ENCODE data around the gene SLC25A22. TPM values are rescaled to one million over a fixed set of nuclear protein-coding genes. Genes with fewer than 3 reads are reported as not detected.

Gene SLC25A22
- total RNA-seq, 6 experiments from 2014 or later, result 39.7 to 47.3 (median 42.9) TPM

DNA sequence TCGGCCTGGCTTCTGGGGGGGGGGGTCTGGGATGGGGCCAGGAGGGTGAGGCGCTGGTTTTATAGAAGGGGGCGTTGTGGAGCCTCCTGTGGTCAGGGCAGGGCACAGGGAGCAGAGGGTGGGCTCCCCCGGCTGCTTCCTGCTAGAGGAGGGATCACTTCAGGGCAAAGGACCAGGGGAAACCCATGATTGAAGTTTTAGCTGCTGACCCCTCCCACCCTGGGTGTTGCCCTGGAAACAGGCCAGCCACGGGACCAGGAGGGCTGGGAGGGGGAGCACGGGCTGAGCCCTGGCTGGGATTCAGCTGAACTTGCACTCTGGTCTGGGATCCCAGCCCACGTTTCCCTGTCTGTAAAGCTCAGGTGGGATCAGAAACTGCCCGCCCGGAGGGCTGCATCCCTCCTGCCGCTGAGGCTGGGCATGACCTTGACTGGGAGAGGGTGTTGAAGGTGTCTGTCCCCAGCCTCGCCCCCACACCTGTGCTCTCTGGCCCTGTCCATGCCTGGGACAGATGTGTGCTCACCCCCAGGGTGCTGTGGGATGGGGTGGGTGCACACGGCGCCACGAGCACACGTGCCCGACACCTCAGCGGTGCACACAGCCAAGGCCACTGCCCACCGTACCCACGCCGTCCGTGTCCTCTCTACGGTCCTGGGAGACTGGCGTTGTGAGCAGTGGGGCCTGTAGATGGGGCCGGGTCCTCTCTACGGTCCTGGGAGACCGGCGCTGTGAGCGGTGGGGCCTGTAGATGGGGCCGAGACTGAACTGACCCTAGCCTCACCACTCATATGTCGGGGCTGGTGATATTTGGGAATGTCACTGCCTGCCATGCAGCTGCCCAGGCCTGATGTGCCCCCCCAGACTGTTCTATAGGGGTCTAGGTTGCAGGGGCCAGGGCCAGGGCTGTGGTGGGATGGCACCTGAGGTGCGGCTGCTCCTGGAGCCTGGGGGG, 46.9 kb upstream of the SLC25A22 start:
- peaks cover 38% of the 10 kb centered on the region for H3K4me1 Mint-ChIP-seq (ENCODE audit: low read depth)
- H3K4me3 Mint-ChIP-seq, result peak overlapping the region; percentile 90
- peaks cover 16% of the 10 kb centered on the region for H3K36me3 Mint-ChIP-seq (ENCODE audit: low read depth)
- H3K9me3 Mint-ChIP-seq, result 0 out of 2 replicates have a peak, but pooled peaks cover 8% of the 10 kb centered on the region
- peak overlapping the region; percentile 97 for H3K27ac Mint-ChIP-seq
- TF ChIP-seq, protein P1, sequence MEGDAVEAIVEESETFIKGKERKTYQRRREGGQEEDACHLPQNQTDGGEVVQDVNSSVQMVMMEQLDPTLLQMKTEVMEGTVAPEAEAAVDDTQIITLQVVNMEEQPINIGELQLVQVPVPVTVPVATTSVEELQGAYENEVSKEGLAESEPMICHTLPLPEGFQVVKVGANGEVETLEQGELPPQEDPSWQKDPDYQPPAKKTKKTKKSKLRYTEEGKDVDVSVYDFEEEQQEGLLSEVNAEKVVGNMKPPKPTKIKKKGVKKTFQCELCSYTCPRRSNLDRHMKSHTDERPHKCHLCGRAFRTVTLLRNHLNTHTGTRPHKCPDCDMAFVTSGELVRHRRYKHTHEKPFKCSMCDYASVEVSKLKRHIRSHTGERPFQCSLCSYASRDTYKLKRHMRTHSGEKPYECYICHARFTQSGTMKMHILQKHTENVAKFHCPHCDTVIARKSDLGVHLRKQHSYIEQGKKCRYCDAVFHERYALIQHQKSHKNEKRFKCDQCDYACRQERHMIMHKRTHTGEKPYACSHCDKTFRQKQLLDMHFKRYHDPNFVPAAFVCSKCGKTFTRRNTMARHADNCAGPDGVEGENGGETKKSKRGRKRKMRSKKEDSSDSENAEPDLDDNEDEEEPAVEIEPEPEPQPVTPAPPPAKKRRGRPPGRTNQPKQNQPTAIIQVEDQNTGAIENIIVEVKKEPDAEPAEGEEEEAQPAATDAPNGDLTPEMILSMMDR (IDR thresholded peaks at IDR 0.05), result peak; percentile 53
- peak; percentile 77 for DNase-seq
- H3K27me3 Mint-ChIP-seq (ENCODE audit: insufficient read depth), result peaks cover 28% of the 10 kb centered on the region

DNA sequence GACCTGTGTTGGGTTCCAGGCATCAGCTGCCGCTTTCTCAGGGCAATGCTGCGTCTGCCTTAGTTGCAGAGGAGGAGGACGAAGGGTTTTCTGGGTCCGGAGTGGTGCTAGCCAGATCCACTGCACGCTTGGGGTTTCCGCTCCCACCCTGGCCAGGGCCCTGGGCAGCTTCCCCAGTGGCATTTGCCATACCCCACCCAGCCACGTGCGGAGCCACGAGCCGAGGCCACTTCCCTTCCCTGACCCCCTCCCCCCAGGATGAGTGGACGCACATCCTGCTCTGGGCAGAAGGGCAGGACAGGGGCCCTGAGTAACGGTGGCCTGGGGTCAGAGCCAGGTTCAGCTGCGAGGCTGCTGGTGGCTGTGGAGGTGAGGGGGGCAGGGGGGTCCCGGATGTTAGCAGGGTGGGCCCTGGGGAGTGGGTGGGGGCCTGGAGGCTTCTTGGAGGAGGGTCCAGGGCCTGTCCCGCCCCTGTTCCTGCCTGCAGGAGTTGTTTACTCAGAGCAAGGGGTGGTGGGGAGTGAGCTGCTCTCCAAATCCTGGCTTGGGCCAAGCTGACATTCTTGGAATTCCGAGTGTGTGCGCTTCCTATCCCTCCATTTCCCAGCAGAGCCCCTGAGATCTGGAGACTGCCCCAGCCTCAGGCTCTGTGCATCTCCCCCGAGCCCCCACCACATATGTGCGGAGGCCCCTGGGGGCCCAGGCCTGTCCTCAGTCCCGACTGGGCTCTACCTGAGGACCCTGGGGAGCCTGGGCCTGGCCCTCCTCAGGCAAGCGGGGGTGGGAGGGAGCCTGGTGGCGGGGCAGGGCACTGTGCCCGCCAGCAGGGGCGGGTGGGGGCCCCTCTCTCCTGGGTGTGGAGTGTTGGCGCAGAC, 46.0 kb upstream of the SLC25A22 start:
- Mint-ChIP-seq H3K27ac (peak overlapping the region; percentile 97), H3K36me3 (ENCODE audit: low read depth) (peaks cover 21% of the 10 kb centered on the region), H3K9me3 (0 out of 2 replicates have a peak, but pooled peaks cover 8% of the 10 kb centered on the region), H3K27me3 (ENCODE audit: insufficient read depth) (peaks cover 33% of the 10 kb centered on the region), H3K4me1 (ENCODE audit: low read depth) (peaks cover 44% of the 10 kb centered on the region), H3K4me3 (peak overlapping the region; percentile 90)
- TF ChIP-seq, protein P1 (IDR thresholded peaks at IDR 0.05), result no peak
- peak; percentile 91 for DNase-seq

DNA sequence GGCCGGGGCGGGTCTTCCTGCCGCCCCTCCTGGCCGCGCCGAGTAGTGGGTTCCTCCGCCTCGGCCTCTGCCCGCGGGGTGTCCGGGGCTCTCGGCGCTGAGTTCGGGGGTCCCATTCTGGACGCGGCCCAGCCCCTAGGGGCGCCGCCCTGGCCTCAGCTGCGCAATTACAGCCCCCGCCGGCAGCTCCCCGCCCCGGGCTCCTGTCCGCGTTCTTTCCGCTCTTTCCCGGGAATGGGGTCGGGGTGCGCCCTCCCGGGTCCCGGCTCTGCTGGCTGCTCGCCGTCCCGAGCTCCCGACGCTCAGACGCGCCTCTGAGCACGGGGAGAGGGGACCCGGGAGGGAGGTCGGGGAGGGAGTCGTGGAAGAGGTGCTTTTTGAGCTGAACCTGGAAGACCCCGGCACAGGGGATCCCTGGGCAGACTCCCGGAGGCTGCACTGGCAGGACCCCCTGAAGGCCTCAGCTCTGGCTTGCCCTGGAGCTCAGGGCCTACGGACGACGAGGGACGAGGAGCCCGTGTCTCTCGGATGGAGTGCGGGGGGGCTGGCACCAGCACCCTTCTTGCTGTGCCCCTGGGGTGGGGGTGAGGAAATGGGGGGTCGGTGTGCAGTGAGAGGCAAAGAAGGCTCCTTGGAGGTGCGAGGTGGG, 45.1 kb upstream of the SLC25A22 start:
- TF ChIP-seq, protein P1 (IDR thresholded peaks at IDR 0.05), result peak; percentile 53
- Mint-ChIP-seq H3K27ac (peak overlapping the region; percentile 97), H3K36me3 (ENCODE audit: low read depth) (peaks cover 21% of the 10 kb centered on the region), H3K4me1 (ENCODE audit: low read depth) (peaks cover 50% of the 10 kb centered on the region), H3K27me3 (ENCODE audit: insufficient read depth) (peaks cover 41% of the 10 kb centered on the region), H3K9me3 (0 out of 2 replicates have a peak, but pooled peaks cover 8% of the 10 kb centered on the region), H3K4me3 (peak overlapping the region; percentile 90)
- DNase-seq, result no peak

DNA sequence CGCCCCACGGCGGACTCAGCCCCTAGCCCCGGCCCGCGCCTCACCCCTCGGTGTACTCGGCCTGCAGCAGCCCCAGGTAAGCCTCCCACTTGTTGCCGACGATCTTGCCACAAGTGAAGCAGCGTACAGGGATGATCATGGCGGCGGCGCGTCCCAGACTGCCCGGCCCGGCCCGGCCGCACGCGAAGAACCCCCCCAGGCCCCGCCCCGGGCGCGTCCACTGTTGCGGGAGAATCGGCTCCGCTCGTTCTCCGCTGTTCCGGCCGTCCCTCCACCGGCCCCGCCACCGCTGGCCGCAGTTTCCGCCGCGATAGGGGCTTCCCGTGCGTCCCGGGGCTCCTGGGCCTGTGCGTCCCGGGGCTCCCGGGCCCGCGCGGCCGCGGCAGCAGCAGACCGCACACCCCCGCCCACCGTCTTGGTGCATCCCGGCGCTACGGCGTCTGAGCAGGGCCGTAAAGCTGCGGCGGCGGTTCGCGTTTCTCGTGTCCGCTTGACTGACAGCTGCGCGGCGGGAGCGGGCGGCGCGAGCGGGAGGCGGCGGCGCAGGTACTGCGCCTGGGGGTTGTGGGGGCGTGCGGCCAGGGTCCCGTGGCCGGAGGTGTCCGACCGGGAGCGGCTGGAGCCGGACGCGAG, 44.4 kb upstream of the SLC25A22 start, which contains the start of the genes POLR2L and TSPAN4:
POLR2L (minus strand) TSS at position 160 of the 633 bp plus-strand sequence; CDS start at position 139, 21 bp downstream.
TSPAN4 (plus strand) TSS at position 483 of the 633 bp plus-strand sequence. CDS start 7,453 bp downstream, outside the sequence.
- H3K27me3 Mint-ChIP-seq (ENCODE audit: insufficient read depth), result peaks cover 45% of the 10 kb centered on the region
- peaks cover 21% of the 10 kb centered on the region for H3K36me3 Mint-ChIP-seq (ENCODE audit: low read depth)
- 0 out of 2 replicates have a peak, but pooled peaks cover 8% of the 10 kb centered on the region for H3K9me3 Mint-ChIP-seq
- peak within 1 kb of the TSS; percentile 97 for H3K27ac Mint-ChIP-seq
- TF ChIP-seq, protein P1 (IDR thresholded peaks at IDR 0.05), result no peak
- DNase-seq, result peak; percentile 80
- peaks cover 50% of the 10 kb centered on the region for H3K4me1 Mint-ChIP-seq (ENCODE audit: low read depth)
- H3K4me3 Mint-ChIP-seq, result peak within 1 kb of the TSS; percentile 90
